Epidermal melanocyte (primary cell): ENCODE measurements around the gene EAF2.
"Not testable (repeated sequence)": the region's sequence is repeated elsewhere in the genome, so short reads cannot be mapped to it uniquely, and the experiment has no call there.

Experiments used
- DNase-seq: peaks from one replicate; pipeline ENCODE4 v3.0.0; 2011; ENCODE audit warnings: low spot score; ENCODE audit not compliant: insufficient read length

The EAF2 gene

DNA sequence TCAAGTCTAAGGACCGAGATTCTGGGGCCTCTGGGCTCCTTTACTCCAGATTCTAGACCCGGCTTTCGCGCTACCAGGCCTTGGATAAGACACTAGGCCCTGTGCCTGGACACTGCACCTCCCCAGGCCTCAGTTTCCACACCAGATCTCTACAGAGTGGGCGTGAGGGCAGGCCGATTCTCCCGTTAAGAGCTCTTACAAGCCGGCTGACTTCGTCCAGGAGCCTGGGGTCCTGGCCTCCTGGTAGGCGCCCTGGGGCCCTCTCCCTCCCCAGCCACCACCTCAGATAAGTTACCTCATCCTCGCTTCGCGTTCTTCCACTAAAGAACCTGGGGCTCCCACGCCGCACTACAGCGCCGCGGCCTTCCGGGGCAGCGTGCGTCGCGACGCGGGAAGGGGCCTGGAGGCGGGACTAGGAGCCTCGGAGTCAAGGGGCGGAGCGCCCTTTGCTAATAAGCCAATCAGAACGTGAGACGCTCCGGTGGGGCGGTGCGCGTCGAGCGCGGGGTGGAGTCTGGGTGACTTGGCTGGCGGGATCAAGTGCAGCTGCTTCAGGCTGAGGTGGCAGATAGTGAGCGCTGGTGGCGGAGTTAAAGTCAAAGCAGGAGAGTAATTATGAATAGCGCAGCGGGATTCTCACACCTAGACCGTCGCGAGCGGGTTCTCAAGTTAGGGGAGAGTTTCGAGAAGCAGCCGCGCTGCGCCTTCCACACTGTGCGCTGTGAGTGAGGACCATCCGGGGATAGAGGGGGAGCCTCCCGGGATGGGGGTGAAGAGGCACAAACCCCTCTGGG lies at the start of gene EAF2, which contains the start of gene IQCB1:
Gene EAF2 (plus strand): TSS at position 539 of the 794 bp plus-strand sequence. CDS start 77 bp downstream, at position 616.
Gene IQCB1 (minus strand): TSS at position 390 of the 794 bp plus-strand sequence. CDS start 6,100 bp downstream, outside the sequence.
- DNase-seq: peak; percentile 91

DNA sequence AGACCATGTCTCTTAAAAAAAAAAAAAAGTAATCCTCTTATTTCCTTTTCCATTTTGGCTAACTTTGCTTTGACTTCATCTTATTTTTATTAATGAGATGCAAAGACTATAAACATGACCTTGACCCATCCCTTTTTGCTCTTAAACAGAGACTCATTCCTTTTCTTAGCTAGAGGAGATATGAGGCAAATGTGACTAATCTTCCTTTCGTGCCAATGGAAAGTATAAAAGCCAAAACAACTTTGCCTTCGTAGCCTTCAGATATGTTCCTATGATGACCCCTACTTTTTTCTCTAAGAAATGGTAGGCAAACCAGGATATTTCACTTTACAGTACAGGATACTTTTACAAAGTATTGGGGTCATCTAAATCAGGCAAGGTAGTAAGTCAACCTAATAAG lies 48.5 kb upstream of the EAF2 start:
- DNase-seq: no peak

DNA sequence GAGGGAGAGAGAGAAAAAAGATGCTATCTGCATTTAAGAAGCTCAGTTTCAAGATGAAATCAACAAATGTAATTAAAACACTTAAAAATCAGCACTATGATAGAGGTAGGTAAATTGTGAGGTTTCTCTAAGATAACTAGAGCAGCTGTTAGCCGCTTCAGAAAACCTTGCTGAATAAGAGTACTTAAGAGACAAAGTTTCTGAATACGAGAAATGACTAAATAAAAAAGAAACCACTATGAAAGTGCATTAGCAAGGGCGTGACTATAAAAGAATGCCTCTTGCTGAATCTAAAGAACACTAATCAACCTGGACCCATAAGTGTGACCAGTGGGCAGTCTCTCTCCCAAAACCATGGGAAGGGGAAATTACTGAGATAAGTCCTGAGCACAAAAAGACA lies 41.9 kb upstream of the EAF2 start:
- no peak for DNase-seq

DNA sequence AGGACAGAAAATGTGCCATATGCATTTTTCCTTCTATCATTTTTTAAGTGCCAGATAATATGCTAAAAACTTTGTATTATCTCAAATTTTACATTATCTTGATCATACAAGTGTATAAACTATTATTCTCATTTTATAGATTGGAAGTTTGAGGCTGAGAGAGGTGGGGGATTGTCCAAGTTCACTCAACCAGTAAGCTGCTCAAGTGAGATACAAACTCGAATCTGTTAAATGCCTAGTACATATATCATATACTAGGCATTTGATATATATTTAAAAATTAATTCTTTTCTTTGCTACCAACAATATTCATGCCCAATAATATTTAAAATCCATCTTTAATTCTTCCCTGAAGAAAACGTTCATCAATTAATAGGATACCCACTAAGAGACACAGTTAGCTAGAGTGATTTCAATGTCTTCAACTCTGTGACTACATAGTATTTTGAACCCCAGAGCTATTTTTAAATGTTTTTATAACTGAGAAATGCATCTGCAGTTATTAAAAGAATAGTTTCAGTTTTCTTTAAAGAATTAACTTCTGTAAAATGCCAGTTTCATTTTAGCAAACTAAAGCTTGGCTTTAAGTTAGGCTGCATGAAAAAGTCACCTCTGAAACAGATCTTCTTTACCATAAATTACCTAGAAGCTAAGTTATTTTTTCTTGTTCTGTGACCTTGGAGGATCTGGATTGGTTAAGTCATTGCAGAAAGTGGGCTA lies 40.6 kb upstream of the EAF2 start:
- no peak for DNase-seq

DNA sequence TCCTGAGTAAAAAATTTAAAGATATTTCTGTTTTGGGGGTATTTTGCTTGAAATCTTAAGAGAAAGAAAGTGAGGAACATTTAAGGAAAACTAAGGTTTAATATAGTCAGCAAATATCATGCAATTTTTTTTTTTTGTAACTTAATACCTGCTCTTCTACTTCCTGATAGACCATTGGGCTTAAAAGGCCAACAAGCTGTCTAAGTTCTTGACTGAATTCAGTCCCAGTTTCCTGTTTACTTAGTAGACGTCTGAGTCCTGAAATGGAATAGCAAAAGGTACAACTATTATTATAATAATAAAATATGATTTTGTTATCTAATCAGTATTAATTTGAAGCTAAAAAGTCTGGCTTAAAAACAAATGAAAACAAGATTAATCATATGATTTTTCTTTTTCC lies 38.0 kb upstream of the EAF2 start:
- DNase-seq: no peak

DNA sequence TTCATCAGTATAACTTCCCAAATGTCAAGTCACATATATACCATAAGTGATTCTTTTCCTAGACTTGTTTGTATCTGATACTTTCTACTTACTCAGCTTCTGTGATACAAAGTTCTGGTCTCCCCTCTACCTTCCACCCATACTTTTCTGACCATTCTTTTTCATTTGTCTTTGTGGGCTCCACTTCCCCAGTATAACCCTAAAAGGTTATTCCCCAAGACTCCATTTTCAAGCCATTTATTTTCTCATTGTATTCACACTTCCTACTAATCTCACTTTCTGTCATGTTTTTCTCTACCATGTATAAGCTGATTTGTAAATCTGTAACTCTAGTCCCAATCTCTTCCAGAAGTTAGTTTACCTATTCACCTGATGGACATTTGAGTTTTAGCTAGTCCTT lies 34.1 kb upstream of the EAF2 start:
- no peak for DNase-seq

DNA sequence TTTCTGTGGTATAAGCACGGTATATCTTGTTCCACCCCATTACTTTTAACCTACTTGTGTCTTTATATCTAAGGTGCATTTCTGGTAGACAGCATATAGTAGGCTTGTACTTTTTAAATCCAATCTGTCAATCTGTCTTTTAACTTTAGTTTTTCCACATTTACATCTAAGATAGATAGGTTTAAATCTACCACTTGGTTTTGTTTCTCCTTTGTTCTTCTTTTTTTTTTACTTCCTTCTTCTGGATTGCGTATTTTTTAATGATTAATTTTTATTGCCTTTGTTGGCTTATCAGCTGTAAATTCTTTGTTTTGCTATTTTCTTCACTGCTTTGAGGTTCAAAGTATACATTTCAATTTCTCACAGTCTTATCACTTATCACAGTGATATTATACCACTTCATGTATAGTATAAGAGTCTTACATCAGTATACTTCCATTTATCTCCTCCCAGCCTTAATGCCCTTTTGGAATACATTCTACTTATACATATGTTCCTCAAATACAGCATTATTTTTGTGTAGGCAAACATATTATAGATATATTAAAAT lies 31.2 kb upstream of the EAF2 start:
- DNase-seq: no peak

DNA sequence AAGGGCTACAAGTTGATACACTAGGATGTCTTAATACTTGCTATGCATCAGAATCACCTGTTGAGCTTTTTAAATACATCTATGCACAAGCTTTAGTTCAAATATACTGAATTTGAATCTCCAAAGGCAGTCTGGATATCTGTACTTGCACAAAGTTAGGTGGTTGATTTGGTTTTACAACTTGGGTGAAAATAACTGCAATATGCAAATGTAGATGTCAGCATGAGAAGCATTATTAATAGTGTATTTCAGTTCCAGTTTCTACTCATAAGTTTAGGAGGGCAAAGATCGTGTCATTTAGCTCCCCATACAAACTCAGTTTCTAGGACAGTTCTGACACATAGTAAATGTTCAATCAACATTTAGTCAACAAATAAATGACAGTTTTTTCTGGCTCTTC lies 25.8 kb upstream of the EAF2 start:
- no peak for DNase-seq

DNA sequence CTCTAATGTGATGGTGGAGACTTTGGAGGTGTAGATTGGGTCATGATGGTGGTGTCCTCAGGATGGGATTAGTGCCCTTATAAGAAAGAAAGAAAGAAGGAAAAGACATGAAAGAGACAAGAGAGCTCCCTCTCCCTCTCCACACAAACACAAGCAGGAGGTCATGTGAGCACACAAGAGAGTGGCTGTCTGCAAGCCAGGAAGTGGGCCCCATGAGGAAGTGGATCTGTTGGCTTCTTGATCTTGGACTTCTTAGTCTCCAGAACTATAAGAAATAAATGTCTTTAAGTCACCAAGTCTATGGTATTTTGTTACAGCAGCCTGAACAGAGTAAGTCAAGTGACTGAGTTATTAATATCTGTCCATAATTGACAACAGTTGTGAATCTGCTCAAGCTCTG lies 17.3 kb upstream of the EAF2 start:
- DNase-seq: no peak

DNA sequence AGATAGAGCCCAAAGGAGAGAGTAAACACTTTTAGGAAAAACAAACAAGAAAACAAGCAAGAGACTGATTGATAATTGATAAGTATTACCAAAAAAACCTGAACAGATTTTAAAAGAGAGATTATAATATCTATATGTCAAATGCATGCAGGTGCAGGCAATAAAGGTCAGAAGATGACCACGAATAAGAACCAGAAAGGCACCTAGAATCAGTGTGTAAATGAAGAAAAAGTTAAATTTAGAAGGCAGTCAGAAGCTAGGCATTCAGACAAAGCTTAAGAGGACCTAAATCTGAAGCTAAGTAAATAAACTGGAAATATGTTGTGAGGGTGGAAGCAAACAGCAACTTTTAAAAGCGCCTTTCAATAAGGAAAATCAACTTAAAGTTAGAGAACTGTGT lies 16.4 kb upstream of the EAF2 start:
- DNase-seq: no peak

DNA sequence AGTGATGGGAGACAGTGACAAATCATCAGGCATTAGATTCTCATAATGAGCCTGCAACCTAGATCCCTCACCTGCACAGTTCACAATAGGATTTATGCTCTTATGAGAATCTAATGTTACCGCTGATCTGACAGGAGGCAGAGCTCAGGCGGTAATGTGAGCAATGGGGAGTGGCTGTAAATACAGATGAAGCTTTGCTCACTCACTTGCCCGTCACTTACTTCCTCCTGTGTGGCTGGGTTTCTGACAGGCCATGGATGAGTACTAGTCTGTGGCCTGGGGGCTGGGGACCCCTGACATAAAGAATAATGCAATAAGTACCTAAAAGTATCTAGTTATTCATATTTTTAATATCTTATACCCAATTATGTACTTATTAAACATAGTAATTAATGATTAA lies 15.8 kb upstream of the EAF2 start:
- no peak for DNase-seq

DNA sequence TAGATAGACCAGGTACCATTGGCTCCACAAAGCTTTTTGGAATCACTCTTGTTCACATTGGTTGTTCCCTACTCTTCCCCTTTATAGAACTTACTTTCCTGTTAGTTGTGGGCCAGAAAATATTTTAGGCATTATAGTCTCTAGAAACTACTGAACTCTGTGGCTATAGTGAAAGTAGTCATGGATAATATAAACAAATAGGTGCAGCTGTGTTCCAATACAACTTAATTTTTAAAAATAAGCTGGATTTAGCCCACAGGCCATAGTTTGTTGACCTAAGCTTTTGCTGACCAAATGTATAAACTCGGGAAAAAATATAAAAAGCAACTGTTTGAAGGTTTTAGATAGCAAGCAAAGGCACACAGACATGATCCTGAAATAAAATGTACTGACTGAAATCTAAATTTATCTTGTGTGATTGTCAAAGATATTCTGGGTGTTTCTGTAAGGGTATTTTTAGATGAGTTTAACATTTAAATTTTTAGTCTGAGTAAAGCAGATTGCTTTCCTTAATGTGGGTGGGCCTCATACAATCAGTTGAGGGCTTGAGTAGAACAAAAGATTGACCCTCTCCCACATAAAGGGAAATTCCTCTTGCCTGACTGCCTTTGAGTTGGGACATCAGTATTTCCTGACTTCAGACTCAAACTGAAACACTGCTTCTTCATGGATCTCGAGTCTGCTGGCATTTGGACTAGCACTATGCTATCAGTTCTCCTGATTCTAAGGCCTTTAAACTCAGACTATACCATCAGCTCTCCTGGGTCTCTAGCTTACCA lies 13.4 kb upstream of the EAF2 start:
- DNase-seq: no peak

DNA sequence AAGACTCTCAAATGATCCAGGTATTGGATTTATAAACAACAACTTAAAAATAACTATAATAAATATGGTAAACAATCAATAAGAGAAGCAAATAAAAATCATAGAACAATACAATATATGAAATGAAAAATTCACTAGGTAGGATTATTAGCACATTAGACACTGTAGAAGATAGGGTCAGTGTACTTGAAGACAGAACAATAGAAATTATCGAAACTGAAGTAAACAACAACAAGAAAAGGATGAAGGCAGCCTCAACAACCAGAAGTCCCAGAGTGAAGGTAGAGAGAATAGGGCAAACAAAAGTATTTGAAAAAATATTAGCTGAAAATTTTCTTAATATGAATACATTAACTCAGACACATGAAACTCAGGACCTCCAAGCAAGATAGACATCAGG lies 12.0 kb upstream of the EAF2 start:
- DNase-seq: no peak

DNA sequence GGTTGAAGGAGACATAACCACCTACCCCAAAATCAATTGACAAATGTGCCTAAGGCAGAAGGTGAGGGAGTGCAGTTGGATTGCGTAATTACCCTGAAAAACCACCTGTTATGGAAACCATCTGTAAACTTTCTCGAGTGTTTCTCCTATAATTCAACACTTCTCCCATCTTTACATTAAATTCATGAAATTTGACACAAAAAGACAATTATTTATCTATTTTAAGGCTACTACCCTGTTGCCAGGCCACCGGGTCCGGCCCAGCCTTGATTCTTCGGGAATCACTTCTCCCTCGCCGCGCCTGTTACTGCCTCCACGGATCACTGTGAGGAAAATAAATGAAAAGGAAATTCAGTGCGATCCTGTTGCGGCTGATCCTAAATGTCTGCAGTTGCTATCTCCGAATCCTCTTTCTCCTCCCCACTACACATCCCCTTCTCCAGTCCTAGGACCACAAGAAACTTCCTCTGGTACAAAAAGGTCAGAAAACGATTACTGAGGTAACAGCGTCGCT lies 795 bp upstream of the EAF2 start:
- no peak for DNase-seq

DNA sequence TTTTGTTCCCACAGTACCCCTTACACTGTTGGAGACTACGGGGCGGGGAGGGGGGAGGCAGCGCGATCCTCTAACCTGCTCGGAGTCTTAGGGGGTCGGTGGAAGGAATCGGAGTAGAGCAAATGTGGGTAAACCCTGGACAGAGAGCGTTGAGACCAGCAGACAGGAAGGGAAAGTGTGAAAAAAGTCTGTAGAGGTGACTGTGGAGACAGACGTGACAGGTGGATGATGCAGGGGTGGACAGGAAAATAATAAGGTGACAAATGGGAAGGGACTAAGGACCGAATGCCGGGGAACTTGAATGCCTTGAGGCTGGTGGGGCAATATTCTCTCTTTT lies 424 bp downstream of the EAF2 start:
- DNase-seq: no peak

DNA sequence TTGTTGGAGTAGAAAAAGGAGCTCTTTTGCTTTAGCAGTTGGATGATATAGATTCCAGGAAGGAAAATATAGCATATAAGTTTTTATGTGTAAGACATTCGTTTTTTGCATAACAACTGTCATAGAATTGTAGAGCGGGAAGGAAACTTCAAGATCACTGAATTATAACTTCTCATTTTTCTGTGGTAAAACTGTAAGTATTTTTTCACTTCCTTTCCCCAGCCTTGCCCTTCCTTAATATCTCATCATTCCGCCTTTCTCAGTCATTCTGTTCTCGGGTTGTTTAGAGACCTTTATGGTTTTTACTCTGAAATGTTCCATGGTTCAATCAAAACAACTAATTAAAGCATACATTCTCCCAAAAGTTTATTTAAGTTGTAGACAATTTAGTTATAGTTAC lies 1.1 kb downstream of the EAF2 start:
- DNase-seq: no peak

DNA sequence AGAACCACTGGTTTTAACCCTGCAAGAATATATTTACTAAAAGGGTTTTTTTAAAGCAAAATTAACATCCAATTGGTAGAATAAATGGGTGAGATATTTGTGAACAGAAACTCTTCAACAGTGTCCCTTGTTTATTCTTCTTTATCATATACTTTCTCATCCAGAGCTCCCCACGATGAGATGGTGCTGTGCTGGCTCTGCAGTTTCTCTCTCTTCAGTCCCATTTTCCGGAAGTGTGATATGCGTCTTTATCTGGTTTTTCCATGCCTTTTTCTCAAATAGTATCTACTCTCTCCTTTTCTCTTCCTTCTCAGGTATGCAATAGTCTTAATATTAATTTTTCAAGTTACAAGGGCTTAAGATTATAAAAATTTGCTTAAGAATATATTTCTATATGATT lies 1.5 kb downstream of the EAF2 start:
- DNase-seq: no peak

DNA sequence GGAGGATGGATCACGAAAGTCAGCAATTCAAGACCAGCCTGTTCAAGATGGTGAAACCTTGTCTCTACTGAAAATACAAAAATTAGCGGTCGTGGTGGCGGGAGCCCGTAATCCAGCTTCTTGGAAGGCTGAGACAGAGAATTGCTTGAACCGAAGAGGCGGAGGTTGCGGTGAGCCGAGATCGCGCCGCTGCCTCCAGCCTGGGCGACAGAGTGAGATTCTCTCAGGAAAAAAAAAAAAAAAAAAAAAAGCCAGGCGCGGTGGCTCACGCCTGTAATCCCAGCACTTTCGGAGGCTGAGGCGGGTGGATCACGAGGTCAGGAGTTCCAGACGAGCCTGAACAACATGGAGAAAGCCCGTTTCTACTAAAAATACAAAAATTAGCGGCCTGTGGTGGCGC lies 5.0 kb downstream of the EAF2 start:
- DNase-seq: no peak

DNA sequence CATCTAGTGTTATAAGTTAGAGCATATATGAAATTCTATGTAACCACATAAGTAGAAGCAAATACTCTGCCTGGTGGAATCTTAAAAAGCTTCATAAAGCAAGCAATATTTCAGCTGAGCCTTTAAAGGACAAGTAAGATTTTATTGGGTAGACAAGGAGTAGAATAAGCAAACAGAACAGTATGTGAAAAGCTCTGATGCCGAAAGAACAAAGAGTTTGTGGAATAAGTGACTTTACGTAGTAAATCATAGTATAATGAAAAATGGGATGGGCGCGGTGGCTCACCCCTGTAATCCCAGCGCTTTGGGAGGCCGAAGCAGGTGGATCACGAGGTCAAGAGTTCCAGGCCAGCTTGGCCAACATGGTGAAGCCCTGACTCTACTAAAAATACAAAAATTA lies 9.9 kb downstream of the EAF2 start:
- no peak for DNase-seq

DNA sequence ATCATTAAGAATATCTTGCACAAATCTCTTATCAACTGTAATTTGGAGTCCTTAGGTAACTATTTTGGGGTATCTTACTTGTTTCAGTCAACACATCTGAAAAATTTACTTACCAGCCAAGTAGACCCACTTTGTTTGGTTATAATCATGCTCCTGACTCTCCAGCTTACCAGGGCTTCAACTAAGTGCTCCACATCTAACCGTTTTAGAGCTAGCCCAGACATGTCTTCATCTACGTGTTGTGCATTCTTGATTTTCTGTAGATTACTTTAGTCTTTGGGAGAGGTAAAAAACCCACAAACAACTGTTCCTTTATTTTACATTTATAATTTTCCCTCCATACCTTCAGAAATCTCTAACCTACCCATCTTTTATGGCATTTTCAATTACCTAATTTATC lies 17.2 kb downstream of the EAF2 start:
- no peak for DNase-seq

DNA sequence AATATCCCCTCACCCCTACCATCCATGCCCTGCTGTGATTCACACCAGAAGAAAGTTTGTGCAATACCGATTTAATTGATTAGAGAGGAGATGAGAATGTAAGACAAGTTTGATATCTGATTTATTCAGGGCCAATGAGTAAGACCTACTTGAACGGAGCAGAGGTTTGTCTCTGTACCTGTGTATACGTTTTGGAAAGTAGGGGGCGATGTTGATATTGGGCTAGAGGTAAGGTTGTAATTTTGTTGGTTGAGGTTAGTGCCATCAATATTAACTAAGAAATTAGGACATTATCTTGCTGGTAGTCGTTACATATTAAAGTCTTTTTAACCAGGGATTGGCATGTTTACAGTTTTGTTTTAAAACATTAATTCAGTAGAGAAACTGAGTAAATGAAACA lies 20.5 kb downstream of the EAF2 start:
- DNase-seq: no peak

DNA sequence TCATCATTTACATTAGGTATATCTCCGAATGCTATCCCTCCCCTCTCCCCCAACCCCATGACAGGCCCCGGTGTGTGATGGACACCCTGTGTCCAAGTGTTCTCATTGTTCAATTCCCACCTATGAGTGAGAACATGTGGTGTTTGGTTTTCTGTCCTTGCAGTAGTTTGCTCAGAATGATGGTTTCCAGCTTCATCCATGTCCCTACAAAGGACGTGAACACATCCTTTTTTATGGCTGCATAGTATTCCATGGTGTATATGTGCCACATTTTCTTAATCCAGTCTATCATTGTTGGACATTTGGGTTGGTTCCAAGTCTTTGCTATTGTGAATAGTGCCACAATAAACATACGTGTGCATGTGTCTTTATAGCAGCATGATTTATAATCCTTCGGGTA lies 22.8 kb downstream of the EAF2 start:
- not testable (repeated sequence) for DNase-seq
